ENCODE results near the gene GPATCH2. TPM values are rescaled to one million over a fixed set of nuclear protein-coding genes. Genes with fewer than 3 reads are reported as not detected.

The GPATCH2 gene
- total RNA-seq, 4 donors from 2014 or later, result 6.1 to 16.6 (median 11.0) TPM

GRCh38 chr1:217443845-217444244 is 187.0 kb downstream of the GPATCH2 start:
- H3K27ac ChIP-seq, result no peak overlapping the region
- DNase-seq, result no peak
- peaks cover 0 to 43% (median 0%) of the 10 kb centered on the region in 3 donors for H3K36me3 ChIP-seq
- no peak overlapping the region for H3K4me3 ChIP-seq
- TF ChIP-seq, protein P1, sequence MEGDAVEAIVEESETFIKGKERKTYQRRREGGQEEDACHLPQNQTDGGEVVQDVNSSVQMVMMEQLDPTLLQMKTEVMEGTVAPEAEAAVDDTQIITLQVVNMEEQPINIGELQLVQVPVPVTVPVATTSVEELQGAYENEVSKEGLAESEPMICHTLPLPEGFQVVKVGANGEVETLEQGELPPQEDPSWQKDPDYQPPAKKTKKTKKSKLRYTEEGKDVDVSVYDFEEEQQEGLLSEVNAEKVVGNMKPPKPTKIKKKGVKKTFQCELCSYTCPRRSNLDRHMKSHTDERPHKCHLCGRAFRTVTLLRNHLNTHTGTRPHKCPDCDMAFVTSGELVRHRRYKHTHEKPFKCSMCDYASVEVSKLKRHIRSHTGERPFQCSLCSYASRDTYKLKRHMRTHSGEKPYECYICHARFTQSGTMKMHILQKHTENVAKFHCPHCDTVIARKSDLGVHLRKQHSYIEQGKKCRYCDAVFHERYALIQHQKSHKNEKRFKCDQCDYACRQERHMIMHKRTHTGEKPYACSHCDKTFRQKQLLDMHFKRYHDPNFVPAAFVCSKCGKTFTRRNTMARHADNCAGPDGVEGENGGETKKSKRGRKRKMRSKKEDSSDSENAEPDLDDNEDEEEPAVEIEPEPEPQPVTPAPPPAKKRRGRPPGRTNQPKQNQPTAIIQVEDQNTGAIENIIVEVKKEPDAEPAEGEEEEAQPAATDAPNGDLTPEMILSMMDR (IDR thresholded peaks at IDR 0.05), result no peak
- TF ChIP-seq POLR2A (IDR thresholded peaks at IDR 0.05), result no peak
- H3K27me3 ChIP-seq, result no peaks in the 10 kb centered on the region
- intact Hi-C loops (cut with DNase I), result no loop called here
- no peaks in the 10 kb centered on the region for H3K4me1 ChIP-seq
- no peaks in the 10 kb centered on the region for H3K9me3 ChIP-seq
- WGBS, 2 donors, result 94% methylated on average over 2 of the region's 2 CpGs

- Histone ChIP-seq H3K27ac (no peak overlapping the region), H3K9me3 (no peaks in the 10 kb centered on the region), H3K27me3 (no peaks in the 10 kb centered on the region), H3K4me1 (no peaks in the 10 kb centered on the region), H3K4me3 (no peak overlapping the region), H3K36me3 (peaks cover 0 to 22% (median 0%) of the 10 kb centered on the region in 3 donors)
- intact Hi-C loops (cut with DNase I), result no loop called here
- DNase-seq, result no peak
- TF ChIP-seq, protein P1 (IDR thresholded peaks at IDR 0.05), result no peak
- no peak for TF ChIP-seq POLR2A (IDR thresholded peaks at IDR 0.05)
- WGBS, 2 donors, result no CpG with 5 or more reads among the region's 3 CpGs
Measured at GRCh38 chr1:217437376-217437775, 193.5 kb downstream of the GPATCH2 start.

GRCh38 chr1:217435204-217435603 is 195.7 kb downstream of the GPATCH2 start:
- intact Hi-C loops (cut with DNase I), result no loop called here
- TF ChIP-seq, protein P1 (IDR thresholded peaks at IDR 0.05), result no peak
- TF ChIP-seq POLR2A (IDR thresholded peaks at IDR 0.05), result no peak
- WGBS, 2 donors, result 71 to 85% methylated on average over 4 of the region's 4 CpGs
- Histone ChIP-seq H3K36me3 (peaks cover 0 to 24% (median 0%) of the 10 kb centered on the region in 3 donors), H3K4me3 (no peak overlapping the region), H3K27me3 (no peaks in the 10 kb centered on the region), H3K27ac (no peak overlapping the region), H3K4me1 (no peaks in the 10 kb centered on the region), H3K9me3 (no peaks in the 10 kb centered on the region)
- DNase-seq, result no peak

DNA sequence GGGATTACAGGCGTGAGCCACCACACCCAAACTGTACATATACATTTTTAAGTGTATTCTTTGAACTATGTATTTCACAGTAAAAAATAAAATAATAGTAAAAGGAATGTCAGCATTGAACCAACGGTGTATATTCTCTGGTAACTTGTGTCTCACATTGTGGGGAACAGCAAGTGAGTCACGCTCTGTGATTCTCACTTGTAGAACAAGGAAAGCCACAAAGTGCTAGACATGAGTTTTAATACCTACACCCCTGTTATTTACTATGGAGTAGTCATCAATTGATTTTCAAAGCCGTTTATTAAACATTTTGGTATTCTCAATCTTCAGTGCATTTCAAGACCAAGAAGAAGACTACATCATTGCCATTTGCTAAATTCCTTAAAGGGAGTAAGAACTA is 197.2 kb downstream of the GPATCH2 start:
- Histone ChIP-seq H3K4me3 (no peak overlapping the region), H3K27me3 (no peaks in the 10 kb centered on the region), H3K36me3 (peaks cover 0 to 24% (median 0%) of the 10 kb centered on the region in 3 donors), H3K9me3 (no peaks in the 10 kb centered on the region), H3K27ac (no peak overlapping the region), H3K4me1 (no peaks in the 10 kb centered on the region)
- TF ChIP-seq, protein P1 (IDR thresholded peaks at IDR 0.05), result no peak
- TF ChIP-seq POLR2A (IDR thresholded peaks at IDR 0.05), result no peak
- no peak for DNase-seq
- WGBS, 2 donors, result 91 to 96% methylated on average over 4 of the region's 4 CpGs
- intact Hi-C loops (cut with DNase I), result no loop called here

DNA sequence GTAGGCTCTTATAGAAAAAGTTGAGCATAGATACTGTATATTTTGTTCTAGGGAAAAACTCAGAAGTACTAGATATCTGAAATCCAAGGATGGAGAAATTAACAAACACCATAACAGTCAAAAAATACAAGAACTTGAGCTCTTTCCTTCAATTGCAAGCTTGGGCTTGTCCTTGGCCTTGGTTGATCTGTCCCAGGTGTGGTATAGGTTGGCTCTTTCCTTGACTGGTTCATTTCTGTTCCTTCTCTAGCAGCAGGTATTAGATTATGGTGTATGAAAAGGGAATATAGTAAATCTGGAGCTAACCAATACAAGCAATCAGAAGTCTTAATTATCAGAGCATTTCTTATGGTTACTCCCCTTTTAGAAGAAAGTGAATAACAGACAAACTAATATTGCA is 198.6 kb downstream of the GPATCH2 start:
- no peaks in the 10 kb centered on the region for H3K27me3 ChIP-seq
- no peak for DNase-seq
- H3K27ac ChIP-seq, result no peak overlapping the region
- no peak for TF ChIP-seq POLR2A (IDR thresholded peaks at IDR 0.05)
- H3K4me1 ChIP-seq, result no peaks in the 10 kb centered on the region
- intact Hi-C loops (cut with DNase I), result no loop called here
- H3K9me3 ChIP-seq, result no peaks in the 10 kb centered on the region
- H3K4me3 ChIP-seq, result no peak overlapping the region
- peaks cover 0 to 12% (median 0%) of the 10 kb centered on the region in 3 donors for H3K36me3 ChIP-seq

DNA sequence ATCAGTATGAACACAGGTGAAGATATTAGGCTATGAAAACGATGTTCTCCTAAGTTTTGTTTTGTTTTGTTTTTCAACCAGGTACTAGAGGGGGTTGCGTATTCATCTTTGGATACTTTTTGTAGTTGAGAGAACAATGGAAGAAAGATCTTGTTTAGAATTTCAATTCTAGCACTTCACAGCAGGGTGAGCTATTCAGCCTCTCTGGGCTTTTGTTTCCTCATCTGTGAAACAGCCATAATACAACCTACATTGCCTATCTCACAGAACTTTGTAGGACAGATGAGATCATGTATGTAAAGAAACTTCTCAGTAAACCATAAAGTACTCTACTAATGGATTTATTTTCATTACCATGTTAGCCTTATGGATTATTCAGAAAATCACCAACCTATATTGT is 199.5 kb downstream of the GPATCH2 start:
- intact Hi-C loops (cut with DNase I), result no loop called here
- no peak overlapping the region for H3K4me3 ChIP-seq
- no peak overlapping the region for H3K27ac ChIP-seq
- DNase-seq, result no peak
- H3K4me1 ChIP-seq, result no peaks in the 10 kb centered on the region
- no peaks in the 10 kb centered on the region for H3K9me3 ChIP-seq
- H3K36me3 ChIP-seq, result peaks cover 0 to 7% (median 0%) of the 10 kb centered on the region in 3 donors
- no peak for TF ChIP-seq POLR2A (IDR thresholded peaks at IDR 0.05)
- TF ChIP-seq, protein P1 (IDR thresholded peaks at IDR 0.05), result no peak
- WGBS, 2 donors, result 73 to 93% methylated on average over 2 of the region's 2 CpGs
- no peaks in the 10 kb centered on the region for H3K27me3 ChIP-seq

Data from esophagus squamous epithelium (tissue), 5 donors.